GM23338 (cell line): ENCODE data around the gene NRP1. TPM values are rescaled to one million over a fixed set of nuclear protein-coding genes. Genes with fewer than 3 reads are reported as not detected.

Experiments
- ATAC-seq: fragments of 200-7000 bp; cut with Tn5 transposase; 3 replicates; pipeline ENCODE4 v1.9.1; 2020
- DNase-seq: peaks from one replicate; pipeline ENCODE4 v3.0.0-alpha.2; 2015; ENCODE audit warnings: low spot score
- H2AFZ ChIP-seq: fragments of 200-600 bp; sonication (generic); 2 replicates; pipeline ENCODE4 v1.8.0; 2016; ENCODE audit warnings: antibody characterized with exemption, mild to moderate bottlenecking, moderate library complexity
- H3F3A ChIP-seq: fragments of 200-600 bp; sonication (generic); replicated peaks from 2 replicates; pipeline ENCODE4 v1.8.0; 2017; ENCODE audit warnings: antibody characterized with exemption, mixed run types, low read depth
- H3K27ac ChIP-seq: fragments of 200-600 bp; sonication (generic); 2 replicates; pipeline ENCODE4 v1.6.1; 2016; ENCODE audit warnings: low read depth
- H3K27me3 ChIP-seq: fragments of 200-600 bp; sonication (generic); 2 replicates; pipeline ENCODE4 v1.8.0; 2016; ENCODE audit warnings: mild to moderate bottlenecking, mixed run types, moderate library complexity; ENCODE audit not compliant: insufficient read depth
- H3K36me3 ChIP-seq: fragments of 200-600 bp; sonication (generic); 2 replicates; pipeline ENCODE4 v1.8.0; 2016; ENCODE audit warnings: mild to moderate bottlenecking; ENCODE audit not compliant: insufficient read depth
- H3K4me1 ChIP-seq: fragments of 200-600 bp; sonication (generic); 2 replicates; pipeline ENCODE4 v1.8.0; 2016; ENCODE audit warnings: mild to moderate bottlenecking, moderate library complexity; ENCODE audit not compliant: insufficient read depth
- H3K4me2 ChIP-seq: fragments of 200-600 bp; sonication (generic); 2 replicates; pipeline ENCODE4 v1.7.1; 2017; ENCODE audit warnings: mixed run types
- H3K4me3 ChIP-seq: fragments of 200-600 bp; sonication (generic); 2 replicates; pipeline ENCODE4 v1.6.1; 2016; ENCODE audit warnings: mixed run types
- H3K79me2 ChIP-seq: fragments of 200-600 bp; sonication (generic); replicated peaks from 2 replicates; pipeline ENCODE4 v1.8.0; 2017; ENCODE audit warnings: mild to moderate bottlenecking; ENCODE audit not compliant: insufficient read depth
- H3K9me2 ChIP-seq: fragments of 200-600 bp; sonication (generic); 2 replicates; pipeline ENCODE4 v1.8.0; 2017; ENCODE audit not compliant: insufficient read depth
- H4K20me1 ChIP-seq: fragments of 200-600 bp; sonication (generic); replicated peaks from 2 replicates; pipeline ENCODE4 v1.8.0; 2017; ENCODE audit warnings: mild to moderate bottlenecking; ENCODE audit not compliant: insufficient read depth
- H3K27ac Mint-ChIP-seq: 2 replicates; pipeline ENCODE4 v1.8.0; 2020; ENCODE audit warnings: inconsistent platforms, mild to moderate bottlenecking, moderate library complexity, mixed read lengths
- H3K27me3 Mint-ChIP-seq: 3 replicates; pipeline ENCODE4 v1.8.0; 2022; ENCODE audit warnings: low read depth, mild to moderate bottlenecking, moderate library complexity, mixed read lengths, inconsistent platforms; ENCODE audit not compliant: insufficient read depth, poor library complexity
- H3K36me3 Mint-ChIP-seq: 3 replicates; pipeline ENCODE4 v1.8.0; 2021; ENCODE audit warnings: low read depth, mild to moderate bottlenecking, inconsistent platforms, moderate library complexity, mixed read lengths
- H3K4me1 Mint-ChIP-seq: 3 replicates; pipeline ENCODE4 v1.8.0; 2020; ENCODE audit warnings: mild to moderate bottlenecking, inconsistent platforms, mixed read lengths
- H3K4me3 Mint-ChIP-seq: 3 replicates; pipeline ENCODE4 v1.8.0; 2021; ENCODE audit warnings: moderate library complexity, mild to moderate bottlenecking, inconsistent platforms, mixed read lengths
- H3K9me3 Mint-ChIP-seq: 3 replicates; pipeline ENCODE4 v1.8.0; 2020; ENCODE audit warnings: moderate library complexity, mild to moderate bottlenecking, inconsistent platforms, mixed read lengths
- CREB1 ChIP-seq: fragments of 250-450 bp; sonication (Bioruptor Pico); IDR thresholded peaks from 2 replicates; pipeline ENCODE4 v1.5.0; 2020; ENCODE audit warnings: low read depth, mild to moderate bottlenecking, moderate library complexity
- EZH2 ChIP-seq: fragments of 200-600 bp; sonication (generic); IDR thresholded peaks from one replicate; pipeline ENCODE4 v1.8.0; 2017; ENCODE audit warnings: antibody characterized with exemption, mild to moderate bottlenecking, low read depth; ENCODE audit not compliant: unreplicated experiment
- EZH2phosphoT487 ChIP-seq: fragments of 200-600 bp; sonication (generic); IDR thresholded peaks from one replicate; pipeline ENCODE4 v1.8.1; 2018; ENCODE audit warnings: antibody characterized with exemption; ENCODE audit not compliant: unreplicated experiment
- JUNB ChIP-seq: IDR thresholded peaks from one replicate; pipeline ENCODE4 v1.6.1; 2016; ENCODE audit warnings: antibody characterized with exemption; ENCODE audit not compliant: unreplicated experiment
- NANOG ChIP-seq: IDR thresholded peaks from 2 replicates; pipeline ENCODE4 v1.6.1; 2016; ENCODE audit warnings: antibody characterized with exemption, borderline replicate concordance
- POLR2AphosphoS5 ChIP-seq: IDR thresholded peaks from 2 replicates; pipeline ENCODE4 v1.6.1; 2016; ENCODE audit warnings: antibody characterized with exemption, low read depth
- STAT1 ChIP-seq: IDR thresholded peaks from one replicate; pipeline ENCODE4 v1.6.1; 2016; ENCODE audit warnings: antibody characterized with exemption; ENCODE audit not compliant: unreplicated experiment
- ZNF114 ChIP-seq: fragments of 250-450 bp; sonication (Bioruptor Pico); IDR thresholded peaks from 2 replicates; pipeline ENCODE4 v1.5.0; 2020; ENCODE audit warnings: mild to moderate bottlenecking, moderate library complexity
- ZNF331 ChIP-seq: fragments of 250-450 bp; sonication (Bioruptor Pico); IDR thresholded peaks from 2 replicates; pipeline ENCODE4 v1.5.0; 2020; ENCODE audit warnings: low read depth, mild to moderate bottlenecking, moderate library complexity
- polyA plus RNA-seq: library from polyadenylated mRNA; unstranded; fragments of >200 nt; fragmentation: Nextera tagmentation; extraction: Ambion mirVana; gene quantifications from 2 replicates; pipeline ENCODE4 v1.2.1, GENCODE V29; 2016
- total RNA-seq: library from RNA; depleted of rRNA; stranded (reverse); fragments of >200 nt; shearing (Covaris generic); gene quantifications from 2 replicates; pipeline ENCODE4 v1.2.3, GENCODE V29; 2014
- TF ChIP-seq, protein P1 (sequence below): fragments of 250-450 bp; sonication (Bioruptor Pico); IDR thresholded peaks from 2 replicates; pipeline ENCODE4 v1.5.0; 2020; ENCODE audit warnings: mild to moderate bottlenecking, moderate library complexity
- TF ChIP-seq, protein P2 (sequence below), 2 experiments: fragments of 200-600 bp in 1 of 2; sonication (generic) in 1 of 2; conservative IDR thresholded peaks; 2 replicates each; pipeline versions ENCODE4 v1.5.1 to v1.6.1; 2016 to 2017; ENCODE audit warnings: antibody characterized with exemption in 2 of 2, low read depth in 2 of 2, mild to moderate bottlenecking in 2 of 2, moderate library complexity in 1 of 2
- TF ChIP-seq, protein P3 (sequence below): IDR thresholded peaks from 2 replicates; pipeline ENCODE4 v1.6.1; 2016; ENCODE audit warnings: antibody characterized with exemption
- TF ChIP-seq, protein P4 (sequence below): IDR thresholded peaks from one replicate; pipeline ENCODE4 v1.6.1; 2018; ENCODE audit warnings: antibody characterized with exemption; ENCODE audit not compliant: unreplicated experiment

NRP1 gene
- total and polyA plus RNA-seq, 2 experiments from 2014 or later: 2.9 to 3.5 TPM

DNA sequence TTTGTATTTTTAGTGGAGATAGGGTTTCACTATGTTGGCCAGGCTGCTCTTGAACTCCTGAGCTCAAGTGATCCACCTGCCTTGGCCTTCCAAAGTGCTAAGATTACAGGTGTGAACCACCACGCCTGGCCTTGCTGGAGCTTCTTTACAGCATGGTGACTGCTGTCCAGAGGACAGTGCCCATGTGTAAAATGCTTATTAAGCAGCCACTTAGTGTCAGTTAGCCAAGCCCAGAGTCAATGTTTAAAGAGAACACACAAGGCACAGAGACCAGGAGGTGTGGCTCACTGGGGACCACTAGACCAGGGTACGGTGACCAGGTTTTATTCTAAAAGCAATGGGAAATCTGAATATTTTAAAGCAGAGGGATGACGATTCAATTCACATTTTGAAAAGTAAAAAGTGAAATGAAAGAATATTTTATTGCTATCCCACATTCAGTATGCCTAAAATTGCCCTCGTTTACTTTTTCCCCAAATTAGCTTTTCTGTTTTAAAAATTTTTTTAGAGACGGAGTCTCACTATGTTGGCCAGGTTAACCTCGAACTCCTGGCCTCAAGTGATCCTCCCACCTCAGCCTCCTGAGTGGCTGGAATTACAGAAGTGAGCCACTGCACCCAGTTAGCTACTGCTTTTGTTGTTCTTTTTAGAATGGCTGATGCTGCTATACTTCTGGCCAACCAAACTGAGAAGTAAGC is 172.8 kb downstream of the NRP1 start:
- Mint-ChIP-seq H3K27ac (no peak overlapping the region), H3K36me3 (no peaks in the 10 kb centered on the region), H3K9me3 (no peaks in the 10 kb centered on the region; the same call in 2 of the 3 replicates), H3K27me3 (peaks cover 2% of the 10 kb centered on the region), H3K4me3 (no peak overlapping the region), H3K4me1 (peaks cover 32% of the 10 kb centered on the region)
- Histone ChIP-seq H3K27ac (no peak overlapping the region), H3K4me3 (no peak overlapping the region), H3F3A (no peaks in the 10 kb centered on the region; the same call in 1 of the 2 replicates), H3K27me3 (no peaks in the 10 kb centered on the region), H3K79me2 (no peaks in the 10 kb centered on the region), H3K4me1 (peaks cover 31% of the 10 kb centered on the region), H3K36me3 (no peaks in the 10 kb centered on the region), H3K9me2 (0 out of 2 replicates have a peak, but pooled peaks cover 4% of the 10 kb centered on the region), H4K20me1 (no peaks in the 10 kb centered on the region), H2AFZ (no peak overlapping the region), H3K4me2 (no peak overlapping the region)
- no peak for TF ChIP-seq EZH2
- TF ChIP-seq, protein P1, sequence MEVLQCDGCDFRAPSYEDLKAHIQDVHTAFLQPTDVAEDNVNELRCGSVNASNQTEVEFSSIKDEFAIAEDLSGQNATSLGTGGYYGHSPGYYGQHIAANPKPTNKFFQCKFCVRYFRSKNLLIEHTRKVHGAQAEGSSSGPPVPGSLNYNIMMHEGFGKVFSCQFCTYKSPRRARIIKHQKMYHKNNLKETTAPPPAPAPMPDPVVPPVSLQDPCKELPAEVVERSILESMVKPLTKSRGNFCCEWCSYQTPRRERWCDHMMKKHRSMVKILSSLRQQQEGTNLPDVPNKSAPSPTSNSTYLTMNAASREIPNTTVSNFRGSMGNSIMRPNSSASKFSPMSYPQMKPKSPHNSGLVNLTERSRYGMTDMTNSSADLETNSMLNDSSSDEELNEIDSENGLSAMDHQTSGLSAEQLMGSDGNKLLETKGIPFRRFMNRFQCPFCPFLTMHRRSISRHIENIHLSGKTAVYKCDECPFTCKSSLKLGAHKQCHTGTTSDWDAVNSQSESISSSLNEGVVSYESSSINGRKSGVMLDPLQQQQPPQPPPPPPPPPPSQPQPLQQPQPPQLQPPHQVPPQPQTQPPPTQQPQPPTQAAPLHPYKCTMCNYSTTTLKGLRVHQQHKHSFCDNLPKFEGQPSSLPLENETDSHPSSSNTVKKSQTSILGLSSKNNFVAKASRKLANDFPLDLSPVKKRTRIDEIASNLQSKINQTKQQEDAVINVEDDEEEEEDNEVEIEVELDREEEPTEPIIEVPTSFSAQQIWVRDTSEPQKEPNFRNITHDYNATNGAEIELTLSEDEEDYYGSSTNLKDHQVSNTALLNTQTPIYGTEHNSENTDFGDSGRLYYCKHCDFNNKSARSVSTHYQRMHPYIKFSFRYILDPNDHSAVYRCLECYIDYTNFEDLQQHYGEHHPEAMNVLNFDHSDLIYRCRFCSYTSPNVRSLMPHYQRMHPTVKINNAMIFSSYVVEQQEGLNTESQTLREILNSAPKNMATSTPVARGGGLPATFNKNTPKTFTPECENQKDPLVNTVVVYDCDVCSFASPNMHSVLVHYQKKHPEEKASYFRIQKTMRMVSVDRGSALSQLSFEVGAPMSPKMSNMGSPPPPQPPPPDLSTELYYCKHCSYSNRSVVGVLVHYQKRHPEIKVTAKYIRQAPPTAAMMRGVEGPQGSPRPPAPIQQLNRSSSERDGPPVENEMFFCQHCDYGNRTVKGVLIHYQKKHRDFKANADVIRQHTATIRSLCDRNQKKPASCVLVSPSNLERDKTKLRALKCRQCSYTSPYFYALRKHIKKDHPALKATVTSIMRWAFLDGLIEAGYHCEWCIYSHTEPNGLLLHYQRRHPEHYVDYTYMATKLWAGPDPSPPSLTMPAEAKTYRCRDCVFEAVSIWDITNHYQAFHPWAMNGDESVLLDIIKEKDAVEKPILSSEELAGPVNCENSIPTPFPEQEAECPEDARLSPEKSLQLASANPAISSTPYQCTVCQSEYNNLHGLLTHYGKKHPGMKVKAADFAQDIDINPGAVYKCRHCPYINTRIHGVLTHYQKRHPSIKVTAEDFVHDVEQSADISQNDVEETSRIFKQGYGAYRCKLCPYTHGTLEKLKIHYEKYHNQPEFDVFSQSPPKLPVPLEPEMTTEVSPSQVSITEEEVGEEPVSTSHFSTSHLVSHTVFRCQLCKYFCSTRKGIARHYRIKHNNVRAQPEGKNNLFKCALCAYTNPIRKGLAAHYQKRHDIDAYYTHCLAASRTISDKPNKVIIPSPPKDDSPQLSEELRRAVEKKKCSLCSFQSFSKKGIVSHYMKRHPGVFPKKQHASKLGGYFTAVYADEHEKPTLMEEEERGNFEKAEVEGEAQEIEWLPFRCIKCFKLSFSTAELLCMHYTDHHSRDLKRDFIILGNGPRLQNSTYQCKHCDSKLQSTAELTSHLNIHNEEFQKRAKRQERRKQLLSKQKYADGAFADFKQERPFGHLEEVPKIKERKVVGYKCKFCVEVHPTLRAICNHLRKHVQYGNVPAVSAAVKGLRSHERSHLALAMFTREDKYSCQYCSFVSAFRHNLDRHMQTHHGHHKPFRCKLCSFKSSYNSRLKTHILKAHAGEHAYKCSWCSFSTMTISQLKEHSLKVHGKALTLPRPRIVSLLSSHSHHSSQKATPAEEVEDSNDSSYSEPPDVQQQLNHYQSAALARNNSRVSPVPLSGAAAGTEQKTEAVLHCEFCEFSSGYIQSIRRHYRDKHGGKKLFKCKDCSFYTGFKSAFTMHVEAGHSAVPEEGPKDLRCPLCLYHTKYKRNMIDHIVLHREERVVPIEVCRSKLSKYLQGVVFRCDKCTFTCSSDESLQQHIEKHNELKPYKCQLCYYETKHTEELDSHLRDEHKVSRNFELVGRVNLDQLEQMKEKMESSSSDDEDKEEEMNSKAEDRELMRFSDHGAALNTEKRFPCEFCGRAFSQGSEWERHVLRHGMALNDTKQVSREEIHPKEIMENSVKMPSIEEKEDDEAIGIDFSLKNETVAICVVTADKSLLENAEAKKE: no peak
- no peak for TF ChIP-seq CREB1 (CRISPR knock-in tag)
- TF ChIP-seq STAT1: no peak
- TF ChIP-seq POLR2AphosphoS5: no peak
- TF ChIP-seq NANOG: no peak
- no peak for TF ChIP-seq JUNB
- TF ChIP-seq, protein P2, sequence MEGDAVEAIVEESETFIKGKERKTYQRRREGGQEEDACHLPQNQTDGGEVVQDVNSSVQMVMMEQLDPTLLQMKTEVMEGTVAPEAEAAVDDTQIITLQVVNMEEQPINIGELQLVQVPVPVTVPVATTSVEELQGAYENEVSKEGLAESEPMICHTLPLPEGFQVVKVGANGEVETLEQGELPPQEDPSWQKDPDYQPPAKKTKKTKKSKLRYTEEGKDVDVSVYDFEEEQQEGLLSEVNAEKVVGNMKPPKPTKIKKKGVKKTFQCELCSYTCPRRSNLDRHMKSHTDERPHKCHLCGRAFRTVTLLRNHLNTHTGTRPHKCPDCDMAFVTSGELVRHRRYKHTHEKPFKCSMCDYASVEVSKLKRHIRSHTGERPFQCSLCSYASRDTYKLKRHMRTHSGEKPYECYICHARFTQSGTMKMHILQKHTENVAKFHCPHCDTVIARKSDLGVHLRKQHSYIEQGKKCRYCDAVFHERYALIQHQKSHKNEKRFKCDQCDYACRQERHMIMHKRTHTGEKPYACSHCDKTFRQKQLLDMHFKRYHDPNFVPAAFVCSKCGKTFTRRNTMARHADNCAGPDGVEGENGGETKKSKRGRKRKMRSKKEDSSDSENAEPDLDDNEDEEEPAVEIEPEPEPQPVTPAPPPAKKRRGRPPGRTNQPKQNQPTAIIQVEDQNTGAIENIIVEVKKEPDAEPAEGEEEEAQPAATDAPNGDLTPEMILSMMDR (conservative IDR thresholded peaks at IDR 0.05; ENCODE audit: low read depth in 2 of 2): no peak
- TF ChIP-seq, protein P3, sequence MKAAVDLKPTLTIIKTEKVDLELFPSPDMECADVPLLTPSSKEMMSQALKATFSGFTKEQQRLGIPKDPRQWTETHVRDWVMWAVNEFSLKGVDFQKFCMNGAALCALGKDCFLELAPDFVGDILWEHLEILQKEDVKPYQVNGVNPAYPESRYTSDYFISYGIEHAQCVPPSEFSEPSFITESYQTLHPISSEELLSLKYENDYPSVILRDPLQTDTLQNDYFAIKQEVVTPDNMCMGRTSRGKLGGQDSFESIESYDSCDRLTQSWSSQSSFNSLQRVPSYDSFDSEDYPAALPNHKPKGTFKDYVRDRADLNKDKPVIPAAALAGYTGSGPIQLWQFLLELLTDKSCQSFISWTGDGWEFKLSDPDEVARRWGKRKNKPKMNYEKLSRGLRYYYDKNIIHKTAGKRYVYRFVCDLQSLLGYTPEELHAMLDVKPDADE: no peak
- no peak for TF ChIP-seq ZNF114 (CRISPR knock-in tag)
- no peak for TF ChIP-seq EZH2phosphoT487
- TF ChIP-seq ZNF331 (CRISPR knock-in tag): no peak
- TF ChIP-seq, protein P4, sequence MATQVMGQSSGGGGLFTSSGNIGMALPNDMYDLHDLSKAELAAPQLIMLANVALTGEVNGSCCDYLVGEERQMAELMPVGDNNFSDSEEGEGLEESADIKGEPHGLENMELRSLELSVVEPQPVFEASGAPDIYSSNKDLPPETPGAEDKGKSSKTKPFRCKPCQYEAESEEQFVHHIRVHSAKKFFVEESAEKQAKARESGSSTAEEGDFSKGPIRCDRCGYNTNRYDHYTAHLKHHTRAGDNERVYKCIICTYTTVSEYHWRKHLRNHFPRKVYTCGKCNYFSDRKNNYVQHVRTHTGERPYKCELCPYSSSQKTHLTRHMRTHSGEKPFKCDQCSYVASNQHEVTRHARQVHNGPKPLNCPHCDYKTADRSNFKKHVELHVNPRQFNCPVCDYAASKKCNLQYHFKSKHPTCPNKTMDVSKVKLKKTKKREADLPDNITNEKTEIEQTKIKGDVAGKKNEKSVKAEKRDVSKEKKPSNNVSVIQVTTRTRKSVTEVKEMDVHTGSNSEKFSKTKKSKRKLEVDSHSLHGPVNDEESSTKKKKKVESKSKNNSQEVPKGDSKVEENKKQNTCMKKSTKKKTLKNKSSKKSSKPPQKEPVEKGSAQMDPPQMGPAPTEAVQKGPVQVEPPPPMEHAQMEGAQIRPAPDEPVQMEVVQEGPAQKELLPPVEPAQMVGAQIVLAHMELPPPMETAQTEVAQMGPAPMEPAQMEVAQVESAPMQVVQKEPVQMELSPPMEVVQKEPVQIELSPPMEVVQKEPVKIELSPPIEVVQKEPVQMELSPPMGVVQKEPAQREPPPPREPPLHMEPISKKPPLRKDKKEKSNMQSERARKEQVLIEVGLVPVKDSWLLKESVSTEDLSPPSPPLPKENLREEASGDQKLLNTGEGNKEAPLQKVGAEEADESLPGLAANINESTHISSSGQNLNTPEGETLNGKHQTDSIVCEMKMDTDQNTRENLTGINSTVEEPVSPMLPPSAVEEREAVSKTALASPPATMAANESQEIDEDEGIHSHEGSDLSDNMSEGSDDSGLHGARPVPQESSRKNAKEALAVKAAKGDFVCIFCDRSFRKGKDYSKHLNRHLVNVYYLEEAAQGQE: no peak
- no peak for ATAC-seq
- DNase-seq: no peak
